GM13976 (cell line): ENCODE data around the gene CFAP46.

Experiments
- DNase-seq: peaks from one replicate; pipeline ENCODE4 v3.0.0; 2012; ENCODE audit warnings: low spot score
- in situ Hi-C: fragments of 300-500 bp; cut with MboI; formaldehyde crosslinking; loops from one replicate; pipeline ENCODE4 v1.12.0; 2022; ENCODE audit warnings: low sequenced_read_pairs, mixed read lengths, inconsistent platforms; ENCODE audit not compliant: unreplicated experiment
- TF ChIP-seq, protein P1 (sequence below): IDR thresholded peaks from 2 replicates; pipeline ENCODE4 v1.5.1; 2012; ENCODE audit warnings: borderline replicate concordance, mild to moderate bottlenecking; ENCODE audit not compliant: insufficient read depth; ENCODE audit errors: extremely low read depth, missing control alignments, control extremely low read depth

CFAP46 gene

GRCh38 chr10:132929953-132930548, 12.3 kb downstream of the CFAP46 start:
- no peak for DNase-seq
- in situ Hi-C loops = no loop called here
- TF ChIP-seq, protein P1, sequence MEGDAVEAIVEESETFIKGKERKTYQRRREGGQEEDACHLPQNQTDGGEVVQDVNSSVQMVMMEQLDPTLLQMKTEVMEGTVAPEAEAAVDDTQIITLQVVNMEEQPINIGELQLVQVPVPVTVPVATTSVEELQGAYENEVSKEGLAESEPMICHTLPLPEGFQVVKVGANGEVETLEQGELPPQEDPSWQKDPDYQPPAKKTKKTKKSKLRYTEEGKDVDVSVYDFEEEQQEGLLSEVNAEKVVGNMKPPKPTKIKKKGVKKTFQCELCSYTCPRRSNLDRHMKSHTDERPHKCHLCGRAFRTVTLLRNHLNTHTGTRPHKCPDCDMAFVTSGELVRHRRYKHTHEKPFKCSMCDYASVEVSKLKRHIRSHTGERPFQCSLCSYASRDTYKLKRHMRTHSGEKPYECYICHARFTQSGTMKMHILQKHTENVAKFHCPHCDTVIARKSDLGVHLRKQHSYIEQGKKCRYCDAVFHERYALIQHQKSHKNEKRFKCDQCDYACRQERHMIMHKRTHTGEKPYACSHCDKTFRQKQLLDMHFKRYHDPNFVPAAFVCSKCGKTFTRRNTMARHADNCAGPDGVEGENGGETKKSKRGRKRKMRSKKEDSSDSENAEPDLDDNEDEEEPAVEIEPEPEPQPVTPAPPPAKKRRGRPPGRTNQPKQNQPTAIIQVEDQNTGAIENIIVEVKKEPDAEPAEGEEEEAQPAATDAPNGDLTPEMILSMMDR = no peak

DNA sequence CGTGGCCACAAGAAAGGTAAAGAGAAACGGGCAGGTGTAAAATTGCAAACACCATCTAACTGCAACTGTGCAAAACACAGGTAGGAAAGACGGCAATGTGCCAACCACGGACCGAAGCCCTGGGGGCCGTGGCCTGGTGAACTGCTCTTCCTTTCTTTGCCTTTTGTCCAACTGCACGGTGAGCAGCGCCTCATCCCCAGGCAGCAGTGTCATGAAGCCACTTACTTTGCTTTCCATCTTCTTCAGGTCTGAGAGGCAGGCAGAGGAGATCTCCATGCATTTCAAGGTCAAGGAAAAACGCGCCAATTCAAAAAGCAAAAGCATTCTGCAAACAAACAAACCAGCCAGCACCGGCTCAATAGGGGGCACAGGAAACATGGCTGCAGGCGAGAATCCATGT, 12.9 kb downstream of the CFAP46 start:
- in situ Hi-C loops = no loop called here
- no peak for DNase-seq
- TF ChIP-seq, protein P1 = no peak

DNA sequence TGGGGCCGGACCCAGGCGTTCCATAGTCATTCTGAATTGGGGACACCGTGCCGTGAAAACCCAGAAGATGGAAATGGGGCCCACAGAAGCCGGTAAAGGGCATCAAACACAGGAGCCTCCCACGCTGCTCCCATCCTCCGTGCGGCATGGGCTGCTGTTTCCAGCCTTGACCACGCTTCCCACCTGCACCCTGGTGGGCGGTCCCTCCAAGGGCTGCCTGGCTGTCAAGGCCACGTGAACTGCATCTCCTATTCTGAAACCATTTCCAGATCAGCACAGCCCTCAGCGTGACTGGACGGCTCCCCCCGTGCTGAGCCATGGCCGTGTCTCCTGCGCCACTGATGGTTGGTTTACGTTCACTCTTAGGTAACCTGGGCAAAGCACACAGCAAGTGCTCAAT, 14.1 kb downstream of the CFAP46 start:
- TF ChIP-seq, protein P1 = no peak
- DNase-seq = no peak
- in situ Hi-C loops = no loop called here

DNA sequence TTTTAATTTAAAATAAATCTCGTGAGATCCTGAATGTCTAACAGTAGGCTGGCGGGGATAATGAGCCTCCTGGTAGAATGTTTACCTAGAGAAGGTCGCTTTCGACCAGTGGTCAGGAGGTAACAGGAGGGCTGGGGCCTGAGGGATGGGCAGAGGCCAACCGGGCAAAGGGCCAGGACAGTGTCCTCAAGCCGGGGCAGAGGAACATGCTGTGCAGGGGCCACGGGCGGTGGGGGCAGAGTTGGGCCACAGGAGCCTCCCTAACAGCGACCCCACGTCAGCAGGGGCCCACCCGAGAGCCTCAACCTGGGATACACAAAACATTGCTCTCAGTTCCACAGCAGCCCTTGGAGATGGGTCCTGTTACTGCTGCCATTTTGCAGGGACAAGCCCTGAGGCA, 14.5 kb downstream of the CFAP46 start:
- in situ Hi-C loops = no loop called here
- no peak for DNase-seq
- TF ChIP-seq, protein P1 = no peak

- in situ Hi-C loops = no loop called here
- no peak for DNase-seq
- TF ChIP-seq, protein P1 = no peak
These were observed 15.4 kb downstream of the CFAP46 start for GRCh38 chr10:132926777-132927650.

DNA sequence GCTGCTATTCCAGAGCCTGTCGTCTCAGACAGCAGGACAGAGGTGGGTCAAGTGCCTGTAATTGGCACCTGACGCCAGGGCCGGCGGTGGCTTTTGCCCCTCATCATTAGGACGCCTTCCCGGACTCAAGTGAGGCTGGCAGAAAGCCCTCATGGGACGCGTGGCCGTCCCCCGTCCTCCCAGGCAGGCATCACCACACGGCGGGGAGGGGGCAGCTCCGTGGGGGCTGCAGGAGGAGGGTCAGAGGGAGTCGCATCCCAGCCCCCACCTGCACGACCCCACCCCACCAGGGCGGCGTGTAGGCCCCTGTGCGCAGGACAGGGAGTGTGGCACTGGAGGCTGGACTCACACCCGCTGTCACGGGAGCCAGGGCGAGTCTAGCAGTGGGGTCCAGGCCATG, 16.3 kb downstream of the CFAP46 start:
- TF ChIP-seq, protein P1 = no peak
- no peak for DNase-seq
- in situ Hi-C loops = no loop called here
